Endothelial cell of umbilical vein (primary cell): ENCODE measurements around the gene C20orf202. TPM values are rescaled to one million over a fixed set of nuclear protein-coding genes. Genes with fewer than 3 reads are reported as not detected.
A peak's percentile ranks its signal among the peaks of the same experiment; 100 is the strongest.

Experiments used
- BruUV-seq: library from RNA; stranded (reverse); fragments of 400-500 nt; replicated peaks from 2 replicates; lab custom pipeline; 2021; lab: Mats Ljungman, UMichigan
- CTCF ChIA-PET: fragments of 300-600, 350-600 bp; sonication (Branson Sonifier 250); formaldehyde crosslinking; loops from one replicate; lab custom pipeline; 2021; ENCODE audit warnings: antibody characterized with exemption, inconsistent platforms; lab: Charles Lee
- POLR2A ChIA-PET: fragments of 300-600, 350-600 bp; sonication (Branson Sonifier 250); formaldehyde crosslinking; loops from one replicate; lab custom pipeline; 2021; ENCODE audit warnings: antibody characterized with exemption, inconsistent platforms; lab: Charles Lee
- DNase-seq: peaks from one replicate; pipeline ENCODE4 v3.0.0-alpha.2; 2011; ENCODE audit warnings: low read depth, low spot score
- FAIRE-seq: peaks from 2 replicates; lab custom pipeline; 2011; peaks lifted over from hg19 to GRCh38; lab: Jason Lieb, UNC
- H2AFZ ChIP-seq: 2 replicates; pipeline ENCODE4 v1.6.0; 2012; ENCODE audit warnings: low read depth, low read length, control low read depth, inconsistent platforms
- H3K27ac ChIP-seq: 2 replicates; pipeline ENCODE4 v1.5.1; 2011; ENCODE audit warnings: low read depth, mild to moderate bottlenecking, control low read depth, low read length, moderate library complexity; ENCODE audit not compliant: insufficient read depth
- H3K27me3 ChIP-seq, 2 experiments: 2 replicates each; pipeline versions ENCODE4 v1.6.0 to v1.6.1; 2011; ENCODE audit warnings: low read length in 2 of 2, mixed read lengths in 1 of 2; ENCODE audit not compliant: control insufficient read depth in 2 of 2, insufficient read depth in 2 of 2
- H3K36me3 ChIP-seq, 2 experiments: 2 replicates in 1 of 2; 3 replicates in 1 of 2; pipeline ENCODE4 v1.5.1; 2011; ENCODE audit warnings: low read length in 2 of 2, mild to moderate bottlenecking in 1 of 2, moderate library complexity in 1 of 2; ENCODE audit not compliant: control insufficient read depth in 2 of 2, insufficient read depth in 2 of 2; ENCODE audit errors: extremely low read depth in 1 of 2
- H3K4me1 ChIP-seq: 3 replicates; pipeline ENCODE4 v1.5.1; 2011; ENCODE audit warnings: mild to moderate bottlenecking, low read length; ENCODE audit not compliant: control insufficient read depth, insufficient read depth; ENCODE audit errors: extremely low read depth
- H3K4me2 ChIP-seq: 2 replicates; pipeline ENCODE4 v1.6.1; 2011; ENCODE audit warnings: low read length, control low read depth, mixed read lengths; ENCODE audit not compliant: insufficient read depth
- H3K4me3 ChIP-seq, 3 experiments: fragments of 200-600 bp in 1 of 3; sonication (generic), shearing (Covaris generic) in 1 of 3; replicated peaks in 1 of 3; 2 replicates each; pipeline ENCODE4 v1.5.1; 2011 to 2016; ENCODE audit warnings: control low read depth in 3 of 3, low read length in 3 of 3, mild to moderate bottlenecking in 2 of 3, inconsistent platforms in 1 of 3, low read depth in 1 of 3, moderate library complexity in 1 of 3; ENCODE audit not compliant: insufficient read depth in 1 of 3
- H3K79me2 ChIP-seq: 2 replicates; pipeline ENCODE4 v1.6.0; 2012; ENCODE audit warnings: low read length, inconsistent platforms; ENCODE audit not compliant: control insufficient read depth, insufficient read depth
- H3K9ac ChIP-seq: replicated peaks from 2 replicates; pipeline ENCODE3; 2011; ENCODE audit warnings: low read length, control low read depth; ENCODE audit not compliant: insufficient read depth; ENCODE audit errors: extremely low read depth
- H3K9me1 ChIP-seq: replicated peaks from 3 replicates; pipeline ENCODE4 v1.6.0; 2011; ENCODE audit warnings: mild to moderate bottlenecking, low read length; ENCODE audit not compliant: control insufficient read depth, insufficient read depth; ENCODE audit errors: extremely low read depth
- H3K9me3 ChIP-seq: replicated peaks from 2 replicates; pipeline ENCODE4 v1.5.1; 2012; ENCODE audit warnings: low read length, inconsistent platforms; ENCODE audit not compliant: control insufficient read depth, insufficient read depth
- H4K20me1 ChIP-seq: replicated peaks from 2 replicates; pipeline ENCODE3; 2011; ENCODE audit warnings: mild to moderate bottlenecking, low read length; ENCODE audit not compliant: control insufficient read depth, insufficient read depth; ENCODE audit errors: extremely low read depth
- EZH2 ChIP-seq: IDR thresholded peaks from 2 replicates; pipeline ENCODE4 v1.6.1; 2012; ENCODE audit warnings: borderline replicate concordance, low read depth, mild to moderate bottlenecking, moderate library complexity, low read length, inconsistent platforms; ENCODE audit not compliant: severe bottlenecking
- GATA2 ChIP-seq: IDR thresholded peaks from 2 replicates; pipeline ENCODE4 v1.7.0; 2011; ENCODE audit warnings: low read depth, mild to moderate bottlenecking, moderate library complexity, mixed read lengths, low read length; ENCODE audit not compliant: insufficient read length, insufficient read depth
- dilution Hi-C: fragments of 300-500 bp; cut with MboI; formaldehyde crosslinking; loops from one replicate; pipeline ENCODE4 v1.15.0; 2019; ENCODE audit warnings: low sequenced_read_pairs; ENCODE audit not compliant: extremely low pct_ligation_motif_present
- intact Hi-C: fragments of 100-400 bp; cut with micrococcal nuclease; formaldehyde crosslinking; loops from one replicate; pipeline ENCODE4 v1.10.0; 2022
- polyA plus RNA-seq, 4 experiments: library from polyadenylated mRNA; depleted of rRNA in 3 of 4; stranded (reverse) in 3 of 4; unstranded in 1 of 4; fragments of >200 nt; gene quantifications; 2 replicates each; pipeline versions ENCODE4 v1.2.1 to v1.2.3, GENCODE V29; 2011 to 2012; ENCODE audit warnings: missing spikeins in 1 of 4
- total RNA-seq: library from RNA; stranded (reverse); gene quantifications from 2 replicates; pipeline ENCODE4 v1.2.3, GENCODE V29; 2021
- TF ChIP-seq, protein P1 (sequence below): IDR thresholded peaks from 2 replicates; pipeline ENCODE4 v1.6.1; 2011; ENCODE audit not compliant: insufficient read depth, insufficient read length
- TF ChIP-seq, protein P2 (sequence below), 2 donors: IDR thresholded peaks; 1 replicate in 1 of 2; 2 replicates in 1 of 2; pipeline ENCODE4 v1.5.1; 2011; ENCODE audit warnings: low read length in 2 of 2, mild to moderate bottlenecking in 2 of 2, moderate library complexity in 2 of 2, control low read depth in 1 of 2, inconsistent platforms in 1 of 2, low read depth in 1 of 2; ENCODE audit not compliant: insufficient read depth in 1 of 2; ENCODE audit errors: extremely low read depth in 1 of 2

Gene C20orf202
- total and polyA plus RNA-seq, 2 donors (not counting 3 experiments of a cell fraction or from before 2014, with no cell fraction given) = not detected

DNA sequence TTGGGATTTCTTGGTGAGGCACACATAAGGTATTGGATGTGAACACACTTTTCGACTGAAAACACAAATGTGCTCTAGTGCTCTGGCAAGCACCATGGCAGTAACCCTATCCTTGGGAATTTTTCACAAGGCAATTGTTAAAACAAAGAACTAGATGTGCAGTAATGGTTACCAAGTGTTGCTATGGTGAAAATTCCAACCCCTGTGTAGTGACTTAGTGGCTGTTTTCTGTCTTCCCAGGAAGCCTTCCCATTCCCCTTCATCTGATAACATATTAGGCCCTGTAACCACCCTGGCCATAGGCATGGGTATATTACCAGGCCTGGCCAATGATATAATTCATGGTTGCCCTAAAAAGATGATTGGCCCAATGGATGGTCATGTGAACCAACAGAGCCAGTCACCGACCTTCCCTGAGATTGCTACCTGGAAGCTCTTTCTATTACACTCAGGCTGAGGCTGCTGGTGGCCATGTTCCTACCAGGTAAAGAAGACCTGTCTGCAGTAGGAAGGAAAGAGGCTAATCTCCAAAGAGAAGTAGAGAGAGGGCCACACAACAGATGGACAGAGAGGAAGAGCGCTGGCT, 4.1 kb downstream of the C20orf202 start:
- no peaks in the 10 kb centered on the region for H3K79me2 ChIP-seq
- no peak overlapping the region for H2AFZ ChIP-seq
- intact Hi-C loops = no loop called here
- FAIRE-seq (no peak), DNase-seq (no peak)
- H3K9me3 ChIP-seq = no peaks in the 10 kb centered on the region
- ChIA-PET CTCF (interaction anchor here (1.1 to 4.2 kb wide), 3 partner anchors 259 to 296 kb away, joined by 3 to 32 read pairs (median 16); partner anchors contain the start of gene NSFL1C), POLR2A (no interaction called here)
- H3K9me1 ChIP-seq = no peaks in the 10 kb centered on the region
- H3K27ac ChIP-seq = no peak overlapping the region
- H3K36me3 ChIP-seq = no peaks in the 10 kb centered on the region
- no peak overlapping the region for H3K4me2 ChIP-seq
- no peak for TF ChIP-seq EZH2
- TF ChIP-seq, protein P1, sequence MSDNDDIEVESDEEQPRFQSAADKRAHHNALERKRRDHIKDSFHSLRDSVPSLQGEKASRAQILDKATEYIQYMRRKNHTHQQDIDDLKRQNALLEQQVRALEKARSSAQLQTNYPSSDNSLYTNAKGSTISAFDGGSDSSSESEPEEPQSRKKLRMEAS = no peak
- no peak overlapping the region for H3K9ac ChIP-seq
- no peaks in the 10 kb centered on the region for H4K20me1 ChIP-seq
- no TSS peak for BruUV-seq
- H3K4me1 ChIP-seq = no peaks in the 10 kb centered on the region
- H3K27me3 ChIP-seq = peaks cover 15 to 33% of the 10 kb centered on the region in 2 experiments
- dilution Hi-C loops = no loop called here
- no peak overlapping the region for H3K4me3 ChIP-seq

DNA sequence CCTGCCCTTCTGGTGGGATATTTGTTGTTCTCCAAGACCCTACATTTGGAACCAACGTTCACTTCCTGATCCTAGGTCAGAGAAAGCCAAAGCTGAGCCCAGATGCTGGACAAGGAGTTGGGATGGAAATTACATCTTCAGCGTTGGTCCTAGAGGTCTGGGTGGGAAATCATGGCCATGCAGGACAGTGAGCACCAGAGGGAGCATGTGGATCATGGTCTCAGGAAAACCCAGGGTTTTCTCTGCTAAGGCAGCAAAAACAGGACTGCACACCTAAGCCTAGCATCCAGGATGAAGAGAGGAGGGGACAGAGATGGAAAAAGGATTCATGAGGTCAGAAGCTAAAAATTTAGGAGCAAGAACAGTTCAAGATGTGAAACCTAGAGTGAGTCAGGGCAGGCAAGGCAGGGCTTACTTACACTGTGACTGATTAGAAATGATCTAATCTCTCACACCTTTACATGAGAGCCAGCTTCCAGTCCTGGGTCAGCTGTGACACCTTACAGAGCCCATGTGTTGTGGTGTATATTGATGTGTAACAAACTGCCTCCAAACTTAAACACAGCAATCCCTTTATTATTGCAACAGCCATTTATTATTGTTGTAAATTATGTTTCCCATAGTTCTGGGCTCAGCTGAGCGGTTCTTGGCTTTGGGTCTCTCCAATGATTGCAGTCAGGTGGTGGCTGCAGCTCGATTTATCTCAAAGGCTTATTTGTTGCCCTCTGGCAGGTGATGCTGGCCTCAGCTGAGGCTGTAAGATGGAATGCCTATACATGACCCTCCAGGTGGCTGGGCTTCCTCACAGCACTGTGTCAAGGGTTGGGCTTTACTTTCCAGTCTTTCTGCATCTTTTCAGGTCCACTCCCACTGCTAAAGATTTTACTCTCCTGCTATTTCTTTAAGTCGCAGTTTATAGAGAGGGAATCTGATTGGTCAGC, 6.5 kb downstream of the C20orf202 start:
- Histone ChIP-seq H3K36me3 (no peaks in the 10 kb centered on the region), H3K79me2 (no peaks in the 10 kb centered on the region), H3K4me1 (no peaks in the 10 kb centered on the region), H3K4me2 (no peak overlapping the region), H3K27me3 (peaks cover 11 to 44% of the 10 kb centered on the region in 2 experiments), H2AFZ (no peak overlapping the region), H3K4me3 (no peak overlapping the region), H3K9me1 (no peaks in the 10 kb centered on the region), H3K9me3 (no peaks in the 10 kb centered on the region), H3K9ac (no peak overlapping the region), H3K27ac (no peak overlapping the region), H4K20me1 (no peaks in the 10 kb centered on the region)
- FAIRE-seq = peak; percentile 71
- TF ChIP-seq GATA2 = no peak
- TF ChIP-seq, protein P2, sequence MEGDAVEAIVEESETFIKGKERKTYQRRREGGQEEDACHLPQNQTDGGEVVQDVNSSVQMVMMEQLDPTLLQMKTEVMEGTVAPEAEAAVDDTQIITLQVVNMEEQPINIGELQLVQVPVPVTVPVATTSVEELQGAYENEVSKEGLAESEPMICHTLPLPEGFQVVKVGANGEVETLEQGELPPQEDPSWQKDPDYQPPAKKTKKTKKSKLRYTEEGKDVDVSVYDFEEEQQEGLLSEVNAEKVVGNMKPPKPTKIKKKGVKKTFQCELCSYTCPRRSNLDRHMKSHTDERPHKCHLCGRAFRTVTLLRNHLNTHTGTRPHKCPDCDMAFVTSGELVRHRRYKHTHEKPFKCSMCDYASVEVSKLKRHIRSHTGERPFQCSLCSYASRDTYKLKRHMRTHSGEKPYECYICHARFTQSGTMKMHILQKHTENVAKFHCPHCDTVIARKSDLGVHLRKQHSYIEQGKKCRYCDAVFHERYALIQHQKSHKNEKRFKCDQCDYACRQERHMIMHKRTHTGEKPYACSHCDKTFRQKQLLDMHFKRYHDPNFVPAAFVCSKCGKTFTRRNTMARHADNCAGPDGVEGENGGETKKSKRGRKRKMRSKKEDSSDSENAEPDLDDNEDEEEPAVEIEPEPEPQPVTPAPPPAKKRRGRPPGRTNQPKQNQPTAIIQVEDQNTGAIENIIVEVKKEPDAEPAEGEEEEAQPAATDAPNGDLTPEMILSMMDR (IDR thresholded peaks at IDR 0.05; ENCODE audit: extremely low read depth in 1 of 2, insufficient read depth in 1 of 2, low read depth in 1 of 2, low read length in 2 of 2) = peak; percentile 32 to 41
- dilution Hi-C loops (no loop called here), intact Hi-C loops (loop anchor here (1.0 to 10.0 kb wide), 3 partner anchors 255 to 294 kb away; no protein-coding TSS in a partner anchor)
- DNase-seq = peak; percentile 16
- CTCF ChIA-PET = interaction anchor here (0.6 to 4.2 kb wide), 8 partner anchors 89 to 391 kb away, joined by 3 to 32 read pairs (median 4); partner anchors contain the start of gene NSFL1C
- POLR2A ChIA-PET = no interaction called here
- no TSS peak for BruUV-seq
